Stimulated activated naive B cell treated with anti-CD40 and anti-IgM and Interleukin-4, amounts not matched to agents 10 μg/mL and 1 μg/mL and 100 μg/mL, for 72 hours (primary cell): ENCODE measurements around the gene COL24A1.
"Not testable (repeated sequence)": the region's sequence is repeated elsewhere in the genome, so short reads cannot be mapped to it uniquely, and the experiment has no call there.

ENCODE experiments used
- ATAC-seq, 2 donors: fragments of 150-1000 bp; cut with Tn5 transposase; replicated peaks; 2 replicates each; pipeline ENCODE4 v1.10.0; 2021; ENCODE audit warnings: moderate library complexity in 1 of 2
- DNase-seq: peaks from one replicate; pipeline ENCODE4 v3.0.0; 2021
- H3K27ac Mint-ChIP-seq: one replicate; pipeline ENCODE4 v1.8.0; 2022; ENCODE audit warnings: mild to moderate bottlenecking, mixed read lengths
- H3K27me3 Mint-ChIP-seq, 2 donors: one replicate each; pipeline ENCODE4 v1.8.0; 2022; ENCODE audit warnings: mixed read lengths in 2 of 2
- H3K36me3 Mint-ChIP-seq, 2 donors: one replicate each; pipeline ENCODE4 v1.8.0; 2022; ENCODE audit warnings: mixed read lengths in 2 of 2, mild to moderate bottlenecking in 1 of 2
- H3K4me1 Mint-ChIP-seq, 2 donors: one replicate each; pipeline ENCODE4 v1.8.0; 2022; ENCODE audit warnings: mixed read lengths in 2 of 2, mild to moderate bottlenecking in 1 of 2
- H3K4me3 Mint-ChIP-seq, 2 donors: one replicate each; pipeline ENCODE4 v1.8.0; 2022; ENCODE audit warnings: mild to moderate bottlenecking in 2 of 2, mixed read lengths in 2 of 2, moderate library complexity in 1 of 2
- H3K9me3 Mint-ChIP-seq, 2 donors: one replicate each; pipeline ENCODE4 v1.8.0; 2022; ENCODE audit warnings: mixed read lengths in 2 of 2, mild to moderate bottlenecking in 1 of 2

Gene COL24A1

DNA sequence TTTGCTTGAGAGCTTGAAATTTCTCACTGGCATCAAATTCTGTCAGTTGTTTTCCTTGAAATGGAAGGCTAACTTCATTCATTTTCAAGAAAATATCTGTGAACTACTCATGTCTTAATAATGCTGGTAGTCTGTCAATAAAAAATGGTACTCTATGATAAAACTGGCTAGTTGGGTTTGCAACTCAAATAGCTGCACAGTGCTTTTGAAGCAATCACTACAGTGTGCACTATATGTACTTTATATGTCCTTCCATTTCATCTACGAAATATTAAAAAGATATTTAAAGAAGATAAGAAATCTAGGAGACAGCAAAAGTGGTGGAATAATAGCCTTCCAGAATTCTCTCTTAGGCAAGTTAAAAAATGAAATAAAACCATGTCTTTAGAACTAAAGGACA lies 408.5 kb downstream of the COL24A1 start:
- Mint-ChIP-seq H3K4me3 (no peak overlapping the region), H3K27ac (no peak overlapping the region), H3K9me3 (no peaks in the 10 kb centered on the region), H3K36me3 (no peaks in the 10 kb centered on the region), H3K27me3 (peaks cover 0 to 5% of the 10 kb centered on the region in 2 donors), H3K4me1 (no peaks in the 10 kb centered on the region)
- DNase-seq (no peak), ATAC-seq (no peak)

DNA sequence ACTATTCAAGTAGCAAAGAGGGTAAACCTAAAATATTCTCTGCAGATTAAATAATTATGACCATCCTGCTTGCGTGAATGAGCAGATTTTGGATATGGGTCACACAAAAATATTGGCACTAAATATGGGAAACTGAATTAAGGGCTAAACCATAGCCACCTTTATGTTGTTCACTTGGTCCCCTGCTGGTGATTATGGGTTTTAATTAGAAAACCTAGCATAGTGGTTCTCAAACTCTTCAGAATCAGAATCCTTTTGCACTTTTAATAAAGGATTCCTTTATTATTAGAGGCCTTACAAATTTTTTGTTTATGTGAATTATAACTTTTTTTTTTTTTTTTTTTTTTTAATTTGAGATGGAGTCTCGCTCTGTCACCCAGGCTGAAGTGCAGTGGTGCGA lies 409.8 kb downstream of the COL24A1 start:
- H3K27ac Mint-ChIP-seq, result no peak overlapping the region
- no peaks in the 10 kb centered on the region for H3K9me3 Mint-ChIP-seq
- ATAC-seq (no peak), DNase-seq (no peak)
- H3K4me1 Mint-ChIP-seq, result no peaks in the 10 kb centered on the region
- H3K36me3 Mint-ChIP-seq, result no peaks in the 10 kb centered on the region
- peaks cover 11 to 12% of the 10 kb centered on the region in 2 donors for H3K27me3 Mint-ChIP-seq
- no peak overlapping the region for H3K4me3 Mint-ChIP-seq

DNA sequence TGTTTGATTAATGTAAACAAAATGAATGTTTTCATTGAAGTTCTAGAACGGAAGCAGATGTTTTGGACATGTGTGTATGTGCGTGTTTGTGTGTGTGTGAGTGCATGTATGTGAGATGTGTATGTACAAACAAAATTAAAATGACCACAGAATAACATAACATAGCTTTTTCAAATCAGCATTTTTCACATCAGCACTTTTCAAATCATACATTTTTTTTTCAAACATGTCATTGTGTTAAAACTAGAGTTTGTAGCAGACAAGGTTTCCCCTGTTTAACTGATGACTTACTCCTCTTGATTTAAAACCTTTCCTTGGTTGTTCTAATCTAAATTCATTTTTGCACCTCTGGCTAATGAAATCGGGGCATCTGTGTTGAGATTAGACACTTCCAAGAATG lies 412.8 kb downstream of the COL24A1 start:
- Mint-ChIP-seq H3K4me1 (no peaks in the 10 kb centered on the region), H3K4me3 (no peak overlapping the region), H3K27me3 (peaks cover 12% of the 10 kb centered on the region in 2 donors), H3K9me3 (no peaks in the 10 kb centered on the region), H3K36me3 (no peaks in the 10 kb centered on the region), H3K27ac (no peak overlapping the region)
- DNase-seq (no peak), ATAC-seq (no peak)

DNA sequence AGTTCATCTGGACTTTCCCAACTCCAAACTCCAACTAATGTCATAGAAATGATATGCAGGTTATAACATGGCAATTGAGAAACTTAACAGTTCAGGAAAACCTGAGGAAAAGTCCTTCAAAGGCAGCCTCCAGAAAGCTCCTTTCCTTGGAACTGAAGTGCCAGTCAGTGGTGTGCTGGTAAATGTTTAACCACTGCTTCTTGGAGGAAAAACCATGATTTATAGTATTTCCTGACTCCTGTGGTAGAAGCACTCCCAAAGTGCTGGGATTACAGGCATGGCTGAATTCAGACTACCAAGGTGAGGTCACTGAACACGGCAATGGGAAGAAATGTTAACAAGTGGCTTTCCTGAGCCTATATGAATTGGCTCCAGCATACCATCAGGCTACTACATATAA lies 421.6 kb downstream of the COL24A1 start:
- Mint-ChIP-seq H3K4me1 (no peaks in the 10 kb centered on the region), H3K9me3 (no peaks in the 10 kb centered on the region), H3K36me3 (no peaks in the 10 kb centered on the region), H3K27ac (no peak overlapping the region), H3K27me3 (no peaks in the 10 kb centered on the region), H3K4me3 (no peak overlapping the region)
- ATAC-seq (no peak), DNase-seq (no peak)

DNA sequence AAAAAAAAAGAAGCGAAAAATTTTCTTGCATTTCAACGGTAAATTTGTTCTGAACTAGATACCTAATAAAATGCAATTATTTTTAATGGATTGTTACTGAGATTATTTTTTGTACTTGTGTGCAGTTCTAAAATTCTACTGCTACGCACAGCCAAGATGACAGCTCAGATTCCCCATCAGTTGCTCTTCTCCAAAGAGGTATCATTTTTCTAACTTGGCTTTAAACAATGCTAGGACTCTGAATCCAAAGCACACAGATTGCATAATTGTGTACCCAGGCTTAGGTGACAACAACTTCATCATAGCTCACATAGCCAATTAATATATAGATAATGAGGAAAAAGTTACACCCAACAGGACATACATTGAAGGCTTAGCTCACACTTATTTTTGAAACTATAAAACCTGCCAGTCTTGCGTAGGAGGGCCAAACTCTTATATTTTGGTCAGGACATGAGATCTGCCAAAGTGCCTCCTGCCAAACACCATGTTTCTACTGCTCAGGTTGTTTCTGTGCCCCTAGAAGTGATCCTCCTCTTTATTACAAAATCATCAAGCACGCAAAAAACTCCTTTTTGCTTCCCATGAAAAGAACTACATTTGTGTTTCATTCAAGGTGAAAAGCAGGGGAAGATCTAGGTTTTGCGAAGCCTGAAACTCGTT lies 437.8 kb downstream of the COL24A1 start:
- Mint-ChIP-seq H3K27me3 (peaks cover 9 to 13% of the 10 kb centered on the region in 2 donors), H3K4me1 (peaks cover 0 to 3% of the 10 kb centered on the region in 2 donors), H3K36me3 (peaks cover 4 to 12% of the 10 kb centered on the region in 2 donors), H3K27ac (no peak overlapping the region), H3K9me3 (peaks cover 14 to 16% of the 10 kb centered on the region in 2 donors), H3K4me3 (no peak overlapping the region)
- DNase-seq (no peak), ATAC-seq (no peak)

DNA sequence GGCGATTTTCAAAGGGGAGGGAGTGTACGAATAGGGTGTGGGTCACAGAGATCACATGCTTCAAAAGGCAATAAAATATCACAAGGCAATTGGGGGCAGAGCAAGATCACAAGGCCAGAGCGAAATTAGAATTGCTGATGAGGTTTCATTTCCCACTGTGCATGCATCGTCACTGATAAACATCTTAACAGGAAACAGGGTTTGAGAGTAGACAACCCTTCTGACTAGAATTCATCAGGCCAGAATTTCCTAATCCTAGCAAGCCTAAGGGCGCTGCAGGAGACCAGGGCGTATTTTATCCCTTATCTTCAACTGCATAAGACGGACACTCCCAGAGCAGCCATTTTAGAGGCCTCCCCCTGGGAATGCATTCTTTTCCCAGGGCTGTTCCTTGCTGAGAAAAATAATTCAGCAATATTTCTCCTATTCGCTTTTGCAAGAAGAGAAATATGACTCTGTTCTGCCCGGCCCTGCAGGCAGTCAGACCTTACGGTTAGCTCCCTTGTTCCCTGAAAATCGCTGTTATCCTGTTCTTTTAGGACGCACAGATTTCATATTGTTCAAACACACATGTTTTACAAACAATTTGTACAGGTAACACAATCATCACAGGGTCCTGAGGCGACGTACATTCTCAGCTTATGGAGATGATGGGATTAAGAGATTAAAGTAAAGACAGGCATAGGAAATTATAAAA lies 442.0 kb downstream of the COL24A1 start:
- H3K9me3 Mint-ChIP-seq, H3K27ac Mint-ChIP-seq, H3K36me3 Mint-ChIP-seq, DNase-seq, H3K4me1 Mint-ChIP-seq, ATAC-seq, H3K4me3 Mint-ChIP-seq: not testable (repeated sequence)
- H3K27me3 Mint-ChIP-seq, result peaks cover 10 to 15% of the 10 kb centered on the region in 2 donors

DNA sequence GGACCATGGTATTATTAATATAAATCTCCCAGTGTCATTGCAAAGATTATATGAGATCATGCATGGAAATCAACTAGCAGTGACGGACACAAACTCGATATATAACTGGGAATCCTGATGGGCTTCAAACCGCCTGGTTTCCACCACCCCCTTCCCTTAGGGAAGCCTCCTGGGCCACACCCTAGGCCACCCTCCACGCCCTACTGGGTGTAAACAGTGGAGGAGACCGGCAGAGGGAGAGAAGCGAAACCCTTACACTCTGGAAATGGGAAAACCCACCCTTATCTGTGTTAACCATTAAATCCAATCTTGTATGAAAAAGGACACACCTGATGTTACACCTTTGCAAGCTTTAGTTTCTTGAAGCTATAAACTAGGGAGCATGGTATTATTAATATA lies 447.7 kb downstream of the COL24A1 start:
- Mint-ChIP-seq H3K4me1 (peaks cover 4 to 7% of the 10 kb centered on the region in 2 donors), H3K4me3 (no peak overlapping the region), H3K27me3 (peaks cover 4 to 12% of the 10 kb centered on the region in 2 donors), H3K36me3 (peaks cover 14 to 16% of the 10 kb centered on the region in 2 donors), H3K27ac (no peak overlapping the region), H3K9me3 (peaks cover 0 to 2% of the 10 kb centered on the region in 2 donors)
- ATAC-seq (no peak), DNase-seq (no peak)

DNA sequence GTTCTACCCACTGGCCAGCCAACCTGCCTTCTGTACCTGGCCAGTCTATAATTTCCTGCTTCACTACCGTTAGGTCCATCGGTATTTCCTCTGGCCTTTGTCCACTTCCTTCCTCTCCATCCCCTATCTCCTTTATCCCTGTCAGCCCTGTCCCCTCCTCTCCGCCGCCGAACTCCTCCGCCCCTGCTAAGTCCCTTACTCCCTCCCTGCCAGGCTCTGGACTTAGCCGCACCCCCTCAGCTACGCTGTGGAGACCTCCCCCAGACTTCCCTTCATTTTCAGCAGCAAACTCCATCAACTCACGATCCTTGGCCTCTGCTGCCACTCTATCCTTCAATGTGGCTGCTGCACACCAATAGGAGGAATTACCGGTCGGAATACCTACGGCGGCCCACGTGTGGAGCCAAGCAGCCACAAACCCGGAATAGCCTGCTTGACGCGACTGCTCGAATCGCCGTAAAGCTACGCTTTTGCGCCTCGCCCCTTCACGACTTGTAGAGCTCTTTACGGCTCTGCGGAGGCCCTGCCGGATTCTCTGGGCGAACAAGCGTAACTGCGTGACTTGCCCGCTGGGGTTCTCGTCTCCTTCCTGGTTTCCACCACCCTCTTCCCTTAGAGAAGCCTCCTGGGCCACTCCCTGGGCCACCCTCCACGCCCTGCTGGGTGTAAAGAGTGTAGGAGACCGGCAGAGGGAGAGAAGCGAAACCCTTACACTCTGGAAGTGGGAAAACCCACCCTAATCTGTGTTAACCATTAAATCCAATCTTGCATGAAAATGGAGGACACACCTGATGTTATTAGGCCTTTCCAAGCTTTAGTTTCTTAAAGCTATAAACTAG lies 448.4 kb downstream of the COL24A1 start, which contains the start of gene ZNHIT6:
TSS of gene ZNHIT6 (minus strand) at position 444 of the 839 bp plus-strand sequence. CDS start at position 295, 149 bp downstream.
- peaks cover 0 to 6% of the 10 kb centered on the region in 2 donors for H3K27me3 Mint-ChIP-seq
- ATAC-seq (peak; percentile 89 to 91), DNase-seq (peak; percentile 87)
- H3K27ac Mint-ChIP-seq, result no peak within 1 kb of the TSS
- H3K9me3 Mint-ChIP-seq, result peaks cover 0 to 2% of the 10 kb centered on the region in 2 donors
- H3K36me3 Mint-ChIP-seq, result peaks cover 17 to 22% of the 10 kb centered on the region in 2 donors
- no peak within 1 kb of the TSS for H3K4me3 Mint-ChIP-seq
- H3K4me1 Mint-ChIP-seq, result peaks cover 9 to 10% of the 10 kb centered on the region in 2 donors

DNA sequence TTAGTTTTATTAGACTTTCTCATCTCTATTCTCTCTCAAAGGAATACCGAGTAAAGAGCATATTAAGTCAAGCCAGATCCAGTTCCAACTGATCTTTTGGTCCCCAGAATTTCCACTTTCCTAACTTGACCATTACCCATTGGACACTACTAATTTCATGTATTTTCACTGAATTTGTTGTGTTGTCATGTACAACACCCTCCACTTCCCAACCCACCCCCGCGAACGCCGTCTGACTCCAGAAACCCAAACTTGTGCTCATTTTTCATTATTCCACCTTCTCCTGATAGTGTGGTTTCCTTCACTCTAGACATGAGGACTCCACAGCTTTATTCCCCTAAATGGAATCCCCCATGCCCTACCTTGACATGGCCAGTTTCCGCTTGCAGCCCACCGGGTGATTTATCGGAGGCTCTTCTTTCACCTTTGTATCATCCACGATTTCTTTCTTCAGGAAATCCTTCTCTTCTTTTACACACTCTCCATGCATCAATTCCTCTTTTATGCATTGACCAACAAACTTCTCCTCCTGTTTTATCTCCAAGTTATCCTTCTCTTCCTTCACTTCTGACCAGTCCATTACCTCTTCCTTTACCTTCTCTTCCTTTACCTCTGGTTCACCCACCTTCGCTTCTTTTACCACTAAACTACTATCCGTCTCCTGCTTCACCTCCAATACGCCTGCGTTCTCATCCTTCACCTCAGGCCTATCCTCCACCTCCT lies 449.1 kb downstream of the COL24A1 start:
- ATAC-seq (peak in 1 of 2 donors; percentile 45), DNase-seq (no peak)
- peaks cover 9 to 10% of the 10 kb centered on the region in 2 donors for H3K4me1 Mint-ChIP-seq
- H3K9me3 Mint-ChIP-seq, result no peaks in the 10 kb centered on the region
- H3K4me3 Mint-ChIP-seq, result no peak overlapping the region
- peaks cover 20 to 22% of the 10 kb centered on the region in 2 donors for H3K36me3 Mint-ChIP-seq
- H3K27ac Mint-ChIP-seq, result no peak overlapping the region
- no peaks in the 10 kb centered on the region for H3K27me3 Mint-ChIP-seq

DNA sequence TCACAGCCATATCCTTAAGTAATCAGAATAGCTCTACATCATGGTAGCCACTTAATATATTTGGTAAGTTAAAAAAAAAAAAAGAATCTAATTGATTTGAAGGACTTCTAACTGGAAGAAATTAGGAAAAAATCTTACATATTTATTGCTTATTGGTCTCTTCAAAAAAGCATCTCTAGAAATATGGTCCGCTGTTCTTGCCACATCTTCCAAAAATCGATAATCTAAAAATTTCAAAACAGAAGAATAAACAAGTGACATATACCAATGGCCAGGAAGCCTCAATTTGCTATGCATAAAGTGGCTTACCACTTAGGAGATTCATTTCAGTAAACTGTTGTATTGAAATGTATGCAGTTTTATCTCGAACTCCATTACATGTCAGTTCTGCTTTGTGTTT lies 450.6 kb downstream of the COL24A1 start:
- H3K4me1 Mint-ChIP-seq, result peaks cover 9 to 10% of the 10 kb centered on the region in 2 donors
- no peaks in the 10 kb centered on the region for H3K9me3 Mint-ChIP-seq
- DNase-seq, result no peak
- no peak overlapping the region for H3K4me3 Mint-ChIP-seq
- H3K27ac Mint-ChIP-seq, result no peak overlapping the region
- H3K27me3 Mint-ChIP-seq, result no peaks in the 10 kb centered on the region
- peaks cover 22 to 24% of the 10 kb centered on the region in 2 donors for H3K36me3 Mint-ChIP-seq
- no peak for ATAC-seq

DNA sequence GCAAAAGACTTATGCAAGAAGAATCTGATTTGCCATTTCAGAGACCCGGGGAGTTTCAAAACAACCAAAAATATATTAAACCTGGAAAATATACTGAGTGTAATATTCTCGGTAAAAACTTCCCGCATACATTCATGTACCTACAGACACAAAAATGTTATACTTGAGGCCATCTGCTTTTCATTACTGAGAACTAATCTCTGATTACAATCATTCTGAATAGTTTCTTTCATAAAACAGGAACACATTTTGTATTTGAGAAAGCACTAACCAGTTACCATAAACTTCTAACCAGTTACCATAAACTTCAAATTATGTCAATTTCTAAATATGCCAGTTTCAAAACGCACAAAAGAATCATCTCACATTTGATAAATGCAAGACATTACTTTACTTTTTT lies 456.1 kb downstream of the COL24A1 start:
- no peaks in the 10 kb centered on the region for H3K9me3 Mint-ChIP-seq
- DNase-seq (no peak), ATAC-seq (no peak)
- H3K27ac Mint-ChIP-seq, result no peak overlapping the region
- H3K4me3 Mint-ChIP-seq, result no peak overlapping the region
- H3K36me3 Mint-ChIP-seq, result peaks cover 36 to 38% of the 10 kb centered on the region in 2 donors
- H3K4me1 Mint-ChIP-seq, result peaks cover 8 to 17% of the 10 kb centered on the region in 2 donors
- H3K27me3 Mint-ChIP-seq, result no peaks in the 10 kb centered on the region

DNA sequence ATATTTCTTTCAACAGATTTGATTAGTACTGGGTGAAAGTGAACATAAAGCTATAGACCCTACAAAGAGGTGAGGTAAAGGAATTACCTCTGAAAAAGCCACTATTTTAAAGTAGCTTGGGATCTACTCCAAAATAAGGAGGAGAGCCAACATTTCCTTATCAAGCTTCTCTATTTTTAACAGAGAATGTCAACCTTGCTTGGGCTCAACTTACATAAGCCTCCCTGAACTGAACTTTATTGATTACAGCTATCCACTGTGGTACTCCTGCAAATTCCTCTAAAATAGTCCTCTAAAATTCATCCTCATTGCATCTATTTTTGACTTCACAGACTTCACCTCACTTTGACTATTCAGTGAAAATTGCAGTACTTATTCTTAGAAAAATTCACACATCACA lies 458.7 kb downstream of the COL24A1 start:
- no peak overlapping the region for H3K27ac Mint-ChIP-seq
- ATAC-seq, result no peak
- no peaks in the 10 kb centered on the region for H3K27me3 Mint-ChIP-seq
- no peak for DNase-seq
- no peaks in the 10 kb centered on the region for H3K9me3 Mint-ChIP-seq
- H3K36me3 Mint-ChIP-seq, result peaks cover 34 to 36% of the 10 kb centered on the region in 2 donors
- peaks cover 6 to 16% of the 10 kb centered on the region in 2 donors for H3K4me1 Mint-ChIP-seq
- H3K4me3 Mint-ChIP-seq, result no peak overlapping the region

DNA sequence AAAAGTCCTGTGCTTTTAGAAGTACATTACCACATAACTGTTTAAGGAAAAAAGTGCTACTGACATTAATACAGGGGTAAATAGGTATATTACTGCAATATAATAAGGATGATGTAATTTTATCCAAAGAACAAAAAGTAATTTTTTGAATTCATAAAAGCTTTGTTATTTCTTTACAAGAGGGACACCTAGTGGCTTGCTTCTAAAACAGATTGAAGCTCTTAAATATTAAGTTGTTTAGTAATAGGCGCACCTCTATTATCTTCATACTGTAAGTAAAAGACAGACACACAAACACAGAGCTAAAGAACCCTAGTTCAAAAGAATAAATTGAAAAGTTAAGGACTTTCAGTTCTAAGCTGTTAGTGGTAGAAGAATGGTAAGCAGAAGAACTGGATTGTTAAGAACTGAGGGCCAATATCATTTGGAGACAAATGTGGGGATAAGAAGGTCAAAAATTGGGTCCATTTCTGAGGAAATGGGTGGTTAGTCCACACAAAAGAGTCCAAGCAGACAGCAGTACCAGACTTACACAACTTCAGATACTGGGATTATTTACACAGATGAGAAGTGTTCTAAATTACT lies 463.8 kb downstream of the COL24A1 start:
- Mint-ChIP-seq H3K4me3 (no peak overlapping the region), H3K27me3 (no peaks in the 10 kb centered on the region), H3K36me3 (peaks cover 33 to 55% of the 10 kb centered on the region in 2 donors), H3K4me1 (peaks cover 10 to 23% of the 10 kb centered on the region in 2 donors), H3K27ac (no peak overlapping the region), H3K9me3 (no peaks in the 10 kb centered on the region)
- ATAC-seq (no peak), DNase-seq (no peak)
